GM12878 (cell line): ENCODE data around the gene TBX10. TPM values are rescaled to one million over a fixed set of nuclear protein-coding genes. Genes with fewer than 3 reads are reported as not detected.

Experiments used
- BACH1 ChIP-seq: fragments of 450-650 bp; IDR thresholded peaks from 2 replicates; pipeline ENCODE4 v1.6.1; 2017; ENCODE audit warnings: mild to moderate bottlenecking, borderline replicate concordance
- CBFB ChIP-seq: IDR thresholded peaks from 2 replicates; pipeline ENCODE4 v1.6.1; 2016; ENCODE audit warnings: antibody characterized with exemption, low read depth
- ELK1 ChIP-seq: IDR thresholded peaks from 2 replicates; pipeline ENCODE4 v1.6.1; 2012; ENCODE audit warnings: low read depth, low read length, improper control_type of control experiment
- EZH2 ChIP-seq: IDR thresholded peaks from 2 replicates; pipeline ENCODE4 v1.6.1; 2012; ENCODE audit warnings: low read depth, mild to moderate bottlenecking, control low read depth, inconsistent platforms, low read length, borderline replicate concordance; ENCODE audit not compliant: control insufficient read depth
- IRF3 ChIP-seq: fragments of 450-650 bp; IDR thresholded peaks from 2 replicates; pipeline ENCODE4 v1.6.1; 2014; ENCODE audit warnings: mild to moderate bottlenecking
- MAX ChIP-seq: IDR thresholded peaks from 2 replicates; pipeline ENCODE4 v1.6.1; 2012; ENCODE audit warnings: low read depth, low read length, improper control_type of control experiment
- NFXL1 ChIP-seq: fragments of 450-650 bp; IDR thresholded peaks from 2 replicates; pipeline ENCODE4 v1.6.1; 2017; ENCODE audit warnings: antibody characterized with exemption, mild to moderate bottlenecking, borderline replicate concordance
- NFYB ChIP-seq: IDR thresholded peaks from 2 replicates; pipeline ENCODE4 v1.6.1; 2011; ENCODE audit warnings: low read depth, mild to moderate bottlenecking, low read length, improper control_type of control experiment, moderate library complexity; ENCODE audit not compliant: insufficient read depth
- NRF1 ChIP-seq: conservative IDR thresholded peaks from 2 replicates; pipeline ENCODE4 v1.6.1; 2011; ENCODE audit warnings: mild to moderate bottlenecking, low read depth, low read length, improper control_type of control experiment
- RB1 ChIP-seq: fragments of 450-650 bp; formaldehyde crosslinking; IDR thresholded peaks from 2 replicates; pipeline ENCODE4 v1.6.1; 2017; ENCODE audit warnings: mild to moderate bottlenecking, borderline replicate concordance
- RBBP5 ChIP-seq: fragments of 200-600 bp; sonication (generic); conservative IDR thresholded peaks from 2 replicates; pipeline ENCODE4 v1.6.1; 2016
- RCOR1 ChIP-seq: conservative IDR thresholded peaks from 2 replicates; pipeline ENCODE4 v1.6.1; 2012; ENCODE audit warnings: low read depth, low read length, improper control_type of control experiment
- SREBF1 ChIP-seq: IDR thresholded peaks from 2 replicates; pipeline ENCODE4 v1.6.1; 2012; ENCODE audit warnings: mild to moderate bottlenecking, low read length
- ZNF217 ChIP-seq: fragments of 450-650 bp; IDR thresholded peaks from 2 replicates; pipeline ENCODE4 v1.6.1; 2017; ENCODE audit warnings: antibody characterized with exemption, mild to moderate bottlenecking
- ZNF622 ChIP-seq: fragments of 450-650 bp; IDR thresholded peaks from 2 replicates; pipeline ENCODE4 v1.6.1; 2017; ENCODE audit warnings: mild to moderate bottlenecking, inconsistent platforms
- polyA plus RNA-seq, 11 experiments: library from polyadenylated mRNA; depleted of rRNA in 4 of 11; unstranded in 6 of 11; stranded (reverse) in 5 of 11; fragments of >200 nt; fragmentation: Nextera tagmentation in 4 of 11; fragmentation: Illumina TruSeq in 1 of 11; extraction: Ambion mirVana in 4 of 11; extraction: Trizol in 1 of 11; gene quantifications; 1 replicate in 1 of 11; 2 replicates in 10 of 11; pipeline versions ENCODE4 v1.2.1 to v1.2.3, GENCODE V29; 2011 to 2016; ENCODE audit warnings: inconsistent platforms in 2 of 11, missing spikeins in 2 of 11, low read depth in 1 of 11
- total RNA-seq, 4 experiments: library from RNA; depleted of rRNA in 3 of 4; stranded (reverse); fragments of >200 nt in 3 of 4; fragmentation: Illumina TruSeq in 1 of 4; extraction: Trizol in 1 of 4; gene quantifications; 2 replicates each; pipeline versions ENCODE4 v1.2.1 to v1.2.3, GENCODE V29; 2013 to 2021

The TBX10 gene
- total and polyA plus RNA-seq, 10 of the 15 experiments (the other 5 are each of a cell fraction or from before 2014, with no cell fraction given), result 0.10 to 0.44 (median 0.20) TPM; not detected in 4

- TF ChIP-seq RB1 (no peak), SREBF1 (no peak), EZH2 (no peak), NFYB (no peak), MAX (no peak), NFXL1 (no peak), IRF3 (no peak), CBFB (no peak), RCOR1 (no peak), ZNF217 (no peak), RBBP5 (no peak), ELK1 (no peak), BACH1 (no peak), NRF1 (no peak), ZNF622 (no peak)
Observed at GRCh38 chr11:67635231-67635521, 4.4 kb downstream of the TBX10 start (continued).
